ENCODE data around the gene IL1RN.
A peak's percentile ranks its signal among the peaks of the same experiment; 100 is the strongest.

Gene IL1RN

DNA sequence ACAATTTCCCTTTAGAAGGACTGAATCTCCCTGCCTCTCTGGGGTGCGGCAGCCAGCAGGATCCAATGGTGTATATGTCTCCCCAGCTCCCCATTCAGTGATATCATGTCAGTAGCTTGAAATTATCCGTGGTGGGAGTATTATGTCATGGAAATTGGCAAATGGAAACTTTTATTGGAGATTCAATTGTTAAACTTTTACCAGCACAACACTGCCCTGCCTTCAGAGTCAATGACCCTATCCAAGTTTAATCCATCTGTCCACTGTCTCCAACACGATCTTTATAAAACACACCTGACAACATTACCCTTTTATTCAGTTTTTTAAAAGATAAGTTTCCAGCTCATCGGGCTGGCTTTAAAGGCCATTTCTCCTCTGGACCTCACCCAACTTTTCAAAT lies 5.0 kb upstream of the IL1RN start:
- no peaks in the 10 kb centered on the region for H4K20me1 ChIP-seq (ENCODE audit: insufficient read depth, low read length)
- peaks cover 23% of the 10 kb centered on the region for H3K4me1 ChIP-seq (ENCODE audit: low read length)
- no peak overlapping the region for H2AFZ ChIP-seq (ENCODE audit: low read length)
- no peak overlapping the region for H3K4me2 ChIP-seq (ENCODE audit: low read depth, low read length)
- DNase-seq, result no peak
- no peak overlapping the region for H3K9ac ChIP-seq (ENCODE audit: low read length)
- no peaks in the 10 kb centered on the region for H3K27me3 ChIP-seq (replicated peaks; ENCODE audit: insufficient read depth, low read length)
- no peak overlapping the region for H3K27ac ChIP-seq (ENCODE audit: low read length)
- no peaks in the 10 kb centered on the region for H3K36me3 ChIP-seq (replicated peaks; ENCODE audit: insufficient read depth, low read length)
- TF ChIP-seq EZH2phosphoT487 (IDR thresholded peaks at IDR 0.05; ENCODE audit: low read length) (no peak), EZH2 (optimal IDR thresholded peaks at IDR 0.05; ENCODE audit: low read depth, low read length) (no peak)
- TF ChIP-seq, protein P1, sequence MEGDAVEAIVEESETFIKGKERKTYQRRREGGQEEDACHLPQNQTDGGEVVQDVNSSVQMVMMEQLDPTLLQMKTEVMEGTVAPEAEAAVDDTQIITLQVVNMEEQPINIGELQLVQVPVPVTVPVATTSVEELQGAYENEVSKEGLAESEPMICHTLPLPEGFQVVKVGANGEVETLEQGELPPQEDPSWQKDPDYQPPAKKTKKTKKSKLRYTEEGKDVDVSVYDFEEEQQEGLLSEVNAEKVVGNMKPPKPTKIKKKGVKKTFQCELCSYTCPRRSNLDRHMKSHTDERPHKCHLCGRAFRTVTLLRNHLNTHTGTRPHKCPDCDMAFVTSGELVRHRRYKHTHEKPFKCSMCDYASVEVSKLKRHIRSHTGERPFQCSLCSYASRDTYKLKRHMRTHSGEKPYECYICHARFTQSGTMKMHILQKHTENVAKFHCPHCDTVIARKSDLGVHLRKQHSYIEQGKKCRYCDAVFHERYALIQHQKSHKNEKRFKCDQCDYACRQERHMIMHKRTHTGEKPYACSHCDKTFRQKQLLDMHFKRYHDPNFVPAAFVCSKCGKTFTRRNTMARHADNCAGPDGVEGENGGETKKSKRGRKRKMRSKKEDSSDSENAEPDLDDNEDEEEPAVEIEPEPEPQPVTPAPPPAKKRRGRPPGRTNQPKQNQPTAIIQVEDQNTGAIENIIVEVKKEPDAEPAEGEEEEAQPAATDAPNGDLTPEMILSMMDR (IDR thresholded peaks at IDR 0.05; ENCODE audit: low read length), result no peak
- no peaks in the 10 kb centered on the region for H3K9me3 ChIP-seq (replicated peaks; ENCODE audit: insufficient read depth, low read length)
- no peaks in the 10 kb centered on the region for H3K79me2 ChIP-seq (ENCODE audit: low read length)
- no peaks in the 10 kb centered on the region for H3K9me2 ChIP-seq (replicated peaks; ENCODE audit: insufficient read depth, low read length)
- peaks cover 5% of the 10 kb centered on the region; the same call in 1 of the 2 replicates for H3F3A ChIP-seq (ENCODE audit: insufficient read depth, low read length)
- no peak overlapping the region for H3K4me3 ChIP-seq (ENCODE audit: low read length)

DNA sequence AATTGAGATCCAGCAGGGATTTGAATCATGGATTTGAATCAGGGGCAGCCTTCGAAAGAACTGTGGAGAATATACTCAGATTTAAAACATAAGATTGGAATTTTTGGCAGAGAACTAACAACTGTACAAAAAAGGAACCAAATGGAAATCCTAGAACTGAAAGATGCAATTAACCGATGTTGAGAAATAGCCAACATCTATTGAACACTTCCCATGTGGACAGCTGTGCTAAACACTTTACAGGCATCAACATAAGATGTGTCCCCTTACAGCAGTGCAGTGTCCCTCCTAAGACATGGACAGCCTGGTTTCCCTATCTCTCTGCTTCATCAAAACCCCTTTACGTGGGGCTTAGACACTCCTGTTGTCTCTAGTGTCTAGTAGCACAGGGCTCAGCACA lies 3.7 kb upstream of the IL1RN start:
- Histone ChIP-seq H3K27ac (ENCODE audit: low read length) (no peak overlapping the region; the same call in 1 of the 2 replicates), H3K4me2 (ENCODE audit: low read depth, low read length) (peak overlapping the region; percentile 87), H3K9me2 (replicated peaks; ENCODE audit: insufficient read depth, low read length) (no peaks in the 10 kb centered on the region), H2AFZ (ENCODE audit: low read length) (no peak overlapping the region), H3F3A (ENCODE audit: insufficient read depth, low read length) (peaks cover 5% of the 10 kb centered on the region; the same call in 1 of the 2 replicates), H3K4me3 (ENCODE audit: low read length) (0 out of 2 replicates have a peak overlapping the region, but pooled peaks have one; percentile 25), H3K27me3 (replicated peaks; ENCODE audit: insufficient read depth, low read length) (no peaks in the 10 kb centered on the region), H3K9me3 (replicated peaks; ENCODE audit: insufficient read depth, low read length) (no peaks in the 10 kb centered on the region), H3K9ac (ENCODE audit: low read length) (no peak overlapping the region), H3K36me3 (replicated peaks; ENCODE audit: insufficient read depth, low read length) (no peaks in the 10 kb centered on the region), H4K20me1 (ENCODE audit: insufficient read depth, low read length) (no peaks in the 10 kb centered on the region), H3K79me2 (ENCODE audit: low read length) (no peaks in the 10 kb centered on the region), H3K4me1 (ENCODE audit: low read length) (peaks cover 23% of the 10 kb centered on the region)
- no peak for DNase-seq
- TF ChIP-seq EZH2 (optimal IDR thresholded peaks at IDR 0.05; ENCODE audit: low read depth, low read length), result no peak
- TF ChIP-seq EZH2phosphoT487 (IDR thresholded peaks at IDR 0.05; ENCODE audit: low read length), result no peak
- TF ChIP-seq, protein P1 (IDR thresholded peaks at IDR 0.05; ENCODE audit: low read length), result no peak

DNA sequence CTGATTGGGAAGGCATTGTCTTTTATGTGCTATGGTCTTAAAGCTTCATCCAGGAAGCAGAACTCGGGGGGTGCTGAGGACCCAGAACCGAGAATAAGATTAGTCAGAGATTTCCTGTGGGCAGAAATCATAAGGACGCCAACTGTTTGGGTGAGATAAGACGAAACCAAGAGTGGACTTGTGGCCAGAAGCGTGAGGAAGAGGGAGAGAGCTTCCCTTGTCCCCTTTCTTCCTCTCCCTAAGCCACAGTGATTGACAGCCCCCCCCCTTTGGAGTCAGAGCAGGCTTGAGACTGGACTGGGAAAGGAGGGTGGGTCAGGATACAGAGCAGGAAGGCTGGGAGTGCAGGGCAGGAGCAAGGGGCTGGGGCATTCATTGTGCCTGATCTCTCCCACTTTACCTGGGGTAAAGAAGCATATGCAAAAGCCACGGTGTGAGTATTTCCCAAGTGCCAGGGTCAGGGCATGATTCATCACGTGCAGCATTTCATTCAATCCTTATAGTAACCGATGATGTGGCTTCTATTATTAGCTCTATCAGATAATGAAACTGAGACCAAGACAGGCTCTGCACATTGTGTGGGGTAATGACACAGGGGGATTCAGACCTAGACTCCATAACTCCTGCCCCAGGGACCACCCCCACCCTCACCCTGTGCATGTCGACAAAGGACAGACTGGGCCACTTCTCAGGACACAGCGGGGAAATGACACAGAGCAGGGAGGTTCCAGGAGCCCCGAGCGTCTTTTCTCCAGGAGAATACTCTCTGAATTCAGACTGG lies 3.0 kb upstream of the IL1RN start:
- Histone ChIP-seq H3K4me3 (ENCODE audit: low read length) (peak overlapping the region; percentile 25), H3K36me3 (replicated peaks; ENCODE audit: insufficient read depth, low read length) (no peaks in the 10 kb centered on the region), H3K4me2 (ENCODE audit: low read depth, low read length) (peak overlapping the region; percentile 87), H3F3A (ENCODE audit: insufficient read depth, low read length) (peaks cover 5% of the 10 kb centered on the region; the same call in 1 of the 2 replicates), H4K20me1 (ENCODE audit: insufficient read depth, low read length) (no peaks in the 10 kb centered on the region), H3K27me3 (replicated peaks; ENCODE audit: insufficient read depth, low read length) (no peaks in the 10 kb centered on the region), H3K9me2 (replicated peaks; ENCODE audit: insufficient read depth, low read length) (no peaks in the 10 kb centered on the region), H2AFZ (ENCODE audit: low read length) (no peak overlapping the region), H3K79me2 (ENCODE audit: low read length) (no peaks in the 10 kb centered on the region), H3K27ac (ENCODE audit: low read length) (peak overlapping the region; percentile 23; the same call in 1 of the 2 replicates), H3K9ac (ENCODE audit: low read length) (no peak overlapping the region), H3K4me1 (ENCODE audit: low read length) (peaks cover 23% of the 10 kb centered on the region), H3K9me3 (replicated peaks; ENCODE audit: insufficient read depth, low read length) (no peaks in the 10 kb centered on the region)
- no peak for TF ChIP-seq EZH2 (optimal IDR thresholded peaks at IDR 0.05; ENCODE audit: low read depth, low read length)
- TF ChIP-seq EZH2phosphoT487 (IDR thresholded peaks at IDR 0.05; ENCODE audit: low read length), result no peak
- TF ChIP-seq, protein P1 (IDR thresholded peaks at IDR 0.05; ENCODE audit: low read length), result no peak
- DNase-seq, result peak; percentile 61
